ENCODE results near the gene PGF.
"Not testable (repeated sequence)": the region's sequence is repeated elsewhere in the genome, so short reads cannot be mapped to it uniquely, and the experiment has no call there.

Gene PGF

GRCh38 chr14:74955229-74956026 lies at the start of gene PGF:
PGF (minus strand) TSS chr14:74955597; CDS start chr14:74955242, 355 bp downstream.
- CTCF ChIA-PET = interaction anchor here (1.0 to 2.4 kb wide), 2 partner anchors 10 to 134 kb away, joined by 3 to 14 read pairs; no protein-coding TSS in a partner anchor
- no peaks in the 10 kb centered on the region for H3K9me3 Mint-ChIP-seq
- H3K4me1 Mint-ChIP-seq = peaks cover 3% of the 10 kb centered on the region
- H3K27me3 Mint-ChIP-seq = peaks cover 65% of the 10 kb centered on the region
- peak within 1 kb of the TSS; percentile 45 for H3K27ac Mint-ChIP-seq
- H3K4me3 Mint-ChIP-seq = peak within 1 kb of the TSS; percentile 48
- H3K36me3 Mint-ChIP-seq = no peaks in the 10 kb centered on the region
- DNase-seq = peak; percentile 63

GRCh38 chr14:75003250-75004027 lies 48.0 kb upstream of the PGF start:
- peak; percentile 31 for DNase-seq
- Mint-ChIP-seq H3K27me3 (peaks cover 8% of the 10 kb centered on the region), H3K27ac (peak overlapping the region; percentile 83), H3K36me3 (peaks cover 62% of the 10 kb centered on the region), H3K4me3 (peak overlapping the region; percentile 93), H3K4me1 (peaks cover 50% of the 10 kb centered on the region), H3K9me3 (peaks cover 5% of the 10 kb centered on the region)
- CTCF ChIA-PET = interaction anchor here (0.9 to 3.1 kb wide), 2 partner anchors 34 to 57 kb away, joined by 4 to 17 read pairs; no protein-coding TSS in a partner anchor

- DNase-seq = peak; percentile 99
- Mint-ChIP-seq H3K9me3 (peaks cover 5% of the 10 kb centered on the region), H3K27me3 (peaks cover 14% of the 10 kb centered on the region), H3K36me3 (peaks cover 54% of the 10 kb centered on the region), H3K4me3 (peak within 1 kb of the TSS; percentile 93), H3K27ac (peak within 1 kb of the TSS; percentile 83), H3K4me1 (peaks cover 49% of the 10 kb centered on the region)
- CTCF ChIA-PET = interaction anchor here (0.8 to 3.1 kb wide), 2 partner anchors 53 to 56 kb away, joined by 3 to 17 read pairs; no protein-coding TSS in a partner anchor
These were observed 47.2 kb upstream of the PGF start, which contains the start of gene EIF2B2 for GRCh38 chr14:75002392-75003249. EIF2B2 (plus strand) TSS chr14:75002921; CDS start chr14:75002991, 70 bp downstream.

- CTCF ChIA-PET = interaction anchor here (0.8 to 3.1 kb wide), 2 partner anchors 54 to 55 kb away, joined by 3 to 17 read pairs; no protein-coding TSS in a partner anchor
These were observed 46.5 kb upstream of the PGF start for GRCh38 chr14:75001899-75002298.

GRCh38 chr14:75001261-75001660 lies 45.9 kb upstream of the PGF start:
- Mint-ChIP-seq H3K4me1 (peaks cover 38% of the 10 kb centered on the region), H3K4me3 (no peak overlapping the region), H3K36me3 (peaks cover 41% of the 10 kb centered on the region), H3K27ac (no peak overlapping the region), H3K27me3 (peaks cover 14% of the 10 kb centered on the region), H3K9me3 (peaks cover 5% of the 10 kb centered on the region)
- CTCF ChIA-PET = no interaction called here
- DNase-seq = no peak

More at GRCh38 chr14:75001899-75002298, 46.5 kb upstream of the PGF start:
- H3K9me3 Mint-ChIP-seq = peaks cover 5% of the 10 kb centered on the region
- peaks cover 14% of the 10 kb centered on the region for H3K27me3 Mint-ChIP-seq
- no peak for DNase-seq
- H3K4me1 Mint-ChIP-seq = peaks cover 44% of the 10 kb centered on the region
- H3K4me3 Mint-ChIP-seq = peak overlapping the region; percentile 93
- peaks cover 47% of the 10 kb centered on the region for H3K36me3 Mint-ChIP-seq
- H3K27ac Mint-ChIP-seq = peak overlapping the region; percentile 83

GRCh38 chr14:74995781-74996180 lies 40.4 kb upstream of the PGF start:
- peaks cover 17% of the 10 kb centered on the region for H3K27me3 Mint-ChIP-seq
- H3K27ac Mint-ChIP-seq, H3K36me3 Mint-ChIP-seq, H3K4me3 Mint-ChIP-seq, CTCF ChIA-PET, H3K4me1 Mint-ChIP-seq, DNase-seq, H3K9me3 Mint-ChIP-seq: not testable (repeated sequence)

- H3K36me3 Mint-ChIP-seq, CTCF ChIA-PET, H3K4me1 Mint-ChIP-seq, H3K9me3 Mint-ChIP-seq, H3K27ac Mint-ChIP-seq, H3K4me3 Mint-ChIP-seq, DNase-seq: not testable (repeated sequence)
- peaks cover 12% of the 10 kb centered on the region for H3K27me3 Mint-ChIP-seq
These were observed 38.8 kb upstream of the PGF start for GRCh38 chr14:74994182-74994581.

- Mint-ChIP-seq H3K9me3 (no peaks in the 10 kb centered on the region), H3K36me3 (no peaks in the 10 kb centered on the region), H3K27me3 (peaks cover 22% of the 10 kb centered on the region), H3K4me1 (no peaks in the 10 kb centered on the region), H3K27ac (no peak overlapping the region), H3K4me3 (no peak overlapping the region)
- DNase-seq = no peak
- CTCF ChIA-PET = no interaction called here
These were observed 33.6 kb upstream of the PGF start for GRCh38 chr14:74988993-74989392.

GRCh38 chr14:74988131-74988530 lies 32.7 kb upstream of the PGF start:
- H3K9me3 Mint-ChIP-seq = no peaks in the 10 kb centered on the region
- CTCF ChIA-PET = no interaction called here
- H3K4me3 Mint-ChIP-seq = no peak overlapping the region
- no peaks in the 10 kb centered on the region for H3K36me3 Mint-ChIP-seq
- no peak overlapping the region for H3K27ac Mint-ChIP-seq
- H3K4me1 Mint-ChIP-seq = no peaks in the 10 kb centered on the region
- no peak for DNase-seq
- H3K27me3 Mint-ChIP-seq = peaks cover 28% of the 10 kb centered on the region

GRCh38 chr14:74985806-74986205 lies 30.4 kb upstream of the PGF start:
- no peak for DNase-seq
- Mint-ChIP-seq H3K36me3 (no peaks in the 10 kb centered on the region), H3K27ac (no peak overlapping the region), H3K4me3 (no peak overlapping the region), H3K4me1 (no peaks in the 10 kb centered on the region), H3K27me3 (peaks cover 44% of the 10 kb centered on the region), H3K9me3 (no peaks in the 10 kb centered on the region)
- CTCF ChIA-PET = no interaction called here

GRCh38 chr14:74985028-74985310 lies 29.6 kb upstream of the PGF start:
- Mint-ChIP-seq H3K27me3 (peaks cover 44% of the 10 kb centered on the region), H3K9me3 (no peaks in the 10 kb centered on the region), H3K27ac (no peak overlapping the region), H3K4me3 (no peak overlapping the region), H3K4me1 (no peaks in the 10 kb centered on the region), H3K36me3 (no peaks in the 10 kb centered on the region)
- CTCF ChIA-PET = no interaction called here
- no peak for DNase-seq

GRCh38 chr14:74984236-74985027 lies 29.0 kb upstream of the PGF start:
- Mint-ChIP-seq H3K4me1 (no peaks in the 10 kb centered on the region), H3K27ac (no peak overlapping the region), H3K4me3 (no peak overlapping the region), H3K36me3 (no peaks in the 10 kb centered on the region), H3K9me3 (no peaks in the 10 kb centered on the region), H3K27me3 (peaks cover 44% of the 10 kb centered on the region)
- CTCF ChIA-PET = no interaction called here
- DNase-seq = no peak

- H3K9me3 Mint-ChIP-seq = no peaks in the 10 kb centered on the region
- H3K27me3 Mint-ChIP-seq = peaks cover 44% of the 10 kb centered on the region
- no peak overlapping the region for H3K27ac Mint-ChIP-seq
- CTCF ChIA-PET = no interaction called here
- no peak for DNase-seq
- no peaks in the 10 kb centered on the region for H3K36me3 Mint-ChIP-seq
- no peaks in the 10 kb centered on the region for H3K4me1 Mint-ChIP-seq
- no peak overlapping the region for H3K4me3 Mint-ChIP-seq
These were observed 27.9 kb upstream of the PGF start for GRCh38 chr14:74983343-74983742.

Measured in activated naive CD4-positive, alpha-beta T cell treated with anti-CD3 and anti-CD28 coated beads, Interleukin-2, amount 10 ng/mL, durations not matched to agents 7 days and 5 days (primary cell).